ENCODE measurements around the gene PARD3B.

- TF ChIP-seq CTCF (IDR thresholded peaks at IDR 0.05; ENCODE audit: insufficient read depth, low read length, poor library complexity, severe bottlenecking) (no peak), EZH2phosphoT487 (conservative IDR thresholded peaks at IDR 0.05; ENCODE audit: low read length) (no peak)
Measured at GRCh38 chr2:204705243-204705932, 160.1 kb downstream of the PARD3B start.

All from SU-DHL-6 (cell line).